Hair follicle dermal papilla cell (primary cell): ENCODE measurements around the gene ZNF705A. TPM values are rescaled to one million over a fixed set of nuclear protein-coding genes. Genes with fewer than 3 reads are reported as not detected.

Experiments used
- total RNA-seq: library from RNA; depleted of rRNA; stranded (reverse); fragments of >200 nt; gene quantifications from 2 replicates; pipeline ENCODE4 v1.2.3, GENCODE V29; 2012

ZNF705A gene
- total RNA-seq = not detected in 2 replicates

GRCh38 chr12:8156845-8157244 lies at the start of gene ZNF705A:
ZNF705A (plus strand) TSS chr12:8157015; CDS start chr12:8172626, 15,611 bp downstream.

GRCh38 chr12:8123124-8123912 lies 33.5 kb upstream of the ZNF705A start, which contains the start of gene CLEC4A:
CLEC4A (plus strand) TSS chr12:8123617; CDS start chr12:8123879, 262 bp downstream.

GRCh38 chr12:8226992-8227731 lies 70.3 kb downstream of the ZNF705A start, which contains the start of gene FAM90A1:
FAM90A1 (minus strand) TSS chr12:8227618; CDS start chr12:8224832, 2,786 bp downstream.

Other genes with a start within 250 kb of the ZNF705A start
- 74.5 and 75.3 TPM in 2 replicates for gene SLC2A3, start 220.8 kb upstream of the ZNF705A start, total RNA-seq
- 13.0 and 13.6 TPM in 2 replicates for gene FOXJ2, start 124.3 kb upstream of the ZNF705A start, total RNA-seq
- 0.16 TPM in 1 of 2 replicates, not detected in the other for gene C3AR1, start 90.7 kb upstream of the ZNF705A start, total RNA-seq
- gene NECAP1, start 74.7 kb upstream of the ZNF705A start, total RNA-seq = 47.2 and 53.1 TPM in 2 replicates
- 0.81 TPM in 1 of 2 replicates, not detected in the other for gene CLEC4A, start 33.4 kb upstream of the ZNF705A start, total RNA-seq
- gene FAM90A1, start 70.6 kb downstream of the ZNF705A start, total RNA-seq = 0.12 and 0.16 TPM in 2 replicates